ENCODE results near the gene DCTN4. TPM values are rescaled to one million over a fixed set of nuclear protein-coding genes. Genes with fewer than 3 reads are reported as not detected.

DCTN4 gene
- total RNA-seq, 4 donors from 2014 or later = 49.8 to 78.6 (median 55.2) TPM

- no peak for TF ChIP-seq POLR2A (IDR thresholded peaks at IDR 0.05)
- no peak for TF ChIP-seq CTCF (IDR thresholded peaks at IDR 0.05)
- no peak for TF ChIP-seq EP300 (IDR thresholded peaks at IDR 0.05)
- TF ChIP-seq POLR2AphosphoS5 (IDR thresholded peaks at IDR 0.05) = no peak
- H3K36me3 ChIP-seq = no peaks in the 10 kb centered on the region
- ATAC-seq = no peak
- peak overlapping the region; percentile 92 to 96 (median 95) for H3K27ac ChIP-seq
- 38 to 50% methylated on average over 2 to 6 of the region's 13 CpGs for WGBS, 2 donors (ENCODE audit: low coverage in 1 of 2)
- H3K27me3 ChIP-seq = no peaks in the 10 kb centered on the region
- H3K9me3 ChIP-seq = no peaks in the 10 kb centered on the region
- peak overlapping the region; percentile 75 to 82 for H3K4me3 ChIP-seq
- H3K4me1 ChIP-seq = peaks cover 30 to 64% (median 42%) of the 10 kb centered on the region in 3 donors
Observed at GRCh38 chr5:150779397-150780186, 20.8 kb upstream of the DCTN4 start.

- ATAC-seq = peak; percentile 83
Observed at GRCh38 chr5:150778517-150779396, 19.9 kb upstream of the DCTN4 start, which contains the start of gene SMIM3. TSS of gene SMIM3 (plus strand) at chr5:150778757. CDS start at chr5:150795441, 16,684 bp downstream.

GRCh38 chr5:150778088-150778516 is 19.3 kb upstream of the DCTN4 start:
- H3K27me3 ChIP-seq = no peaks in the 10 kb centered on the region
- H3K36me3 ChIP-seq = no peaks in the 10 kb centered on the region
- TF ChIP-seq POLR2AphosphoS5 (IDR thresholded peaks at IDR 0.05) = no peak
- TF ChIP-seq CTCF (IDR thresholded peaks at IDR 0.05) = no peak
- no peak for TF ChIP-seq POLR2A (IDR thresholded peaks at IDR 0.05)
- no peak for TF ChIP-seq EP300 (IDR thresholded peaks at IDR 0.05)
- peaks cover 22 to 49% (median 32%) of the 10 kb centered on the region in 3 donors for H3K4me1 ChIP-seq
- peak overlapping the region; percentile 92 to 96 (median 95) for H3K27ac ChIP-seq
- WGBS, 2 donors (ENCODE audit: low coverage in 1 of 2) = 2 to 8% methylated on average over 5 to 7 of the region's 7 CpGs
- H3K4me3 ChIP-seq = peak overlapping the region; percentile 75 to 82
- no peaks in the 10 kb centered on the region for H3K9me3 ChIP-seq
- ATAC-seq = no peak

More at GRCh38 chr5:150778517-150779396, 19.9 kb upstream of the DCTN4 start, which contains the start of gene SMIM3:
- H3K27me3 ChIP-seq = no peaks in the 10 kb centered on the region
- peak within 1 kb of the TSS; percentile 75 to 82 for H3K4me3 ChIP-seq
- peak within 1 kb of the TSS; percentile 92 to 96 (median 95) for H3K27ac ChIP-seq
- no peaks in the 10 kb centered on the region for H3K9me3 ChIP-seq
- TF ChIP-seq CTCF (IDR thresholded peaks at IDR 0.05) = peak in 3 of 4 experiments; percentile 21 to 70 (median 34)
- TF ChIP-seq POLR2A (IDR thresholded peaks at IDR 0.05) = peak; percentile 87 to 94
- no peak for TF ChIP-seq EP300 (IDR thresholded peaks at IDR 0.05)
- TF ChIP-seq POLR2AphosphoS5 (IDR thresholded peaks at IDR 0.05) = peak; percentile 89
- WGBS, 2 donors (ENCODE audit: low coverage in 1 of 2) = 2% methylated on average over 19 of the region's 59 CpGs; no CpG with 5 or more reads in 1 of the 2 donors
- H3K4me1 ChIP-seq = peaks cover 25 to 55% (median 36%) of the 10 kb centered on the region in 3 donors
- no peaks in the 10 kb centered on the region for H3K36me3 ChIP-seq

GRCh38 chr5:150777685-150778084 is 18.9 kb upstream of the DCTN4 start:
- WGBS, 2 donors (ENCODE audit: low coverage in 1 of 2) = 46 to 53% methylated on average over 2 to 3 of the region's 3 CpGs
- no peak for TF ChIP-seq EP300 (IDR thresholded peaks at IDR 0.05)
- TF ChIP-seq POLR2A (IDR thresholded peaks at IDR 0.05) = no peak
- no peak for TF ChIP-seq CTCF (IDR thresholded peaks at IDR 0.05)
- TF ChIP-seq POLR2AphosphoS5 (IDR thresholded peaks at IDR 0.05) = no peak

More at GRCh38 chr5:150777685-150778084, 18.9 kb upstream of the DCTN4 start:
- peak overlapping the region; percentile 92 to 96 (median 95) for H3K27ac ChIP-seq
- H3K4me1 ChIP-seq = peaks cover 18 to 45% (median 27%) of the 10 kb centered on the region in 3 donors
- no peaks in the 10 kb centered on the region for H3K36me3 ChIP-seq
- H3K4me3 ChIP-seq = peak overlapping the region; percentile 75 to 82
- H3K9me3 ChIP-seq = no peaks in the 10 kb centered on the region
- no peaks in the 10 kb centered on the region for H3K27me3 ChIP-seq
- no peak for ATAC-seq

Measured in gastroesophageal sphincter (tissue), 4 donors.